Hepatocyte (in vitro differentiated cells): ENCODE data around the gene COL21A1. TPM values are rescaled to one million over a fixed set of nuclear protein-coding genes. Genes with fewer than 3 reads are reported as not detected.

Experiments
- DNase-seq: peaks from one replicate; pipeline ENCODE4 v3.0.0-alpha.2; 2016; ENCODE audit warnings: low spot score
- H2AFZ ChIP-seq: fragments of 200-600 bp; sonication (generic); 2 replicates; pipeline ENCODE4 v1.6.0; 2016; ENCODE audit warnings: antibody characterized with exemption, mild to moderate bottlenecking
- H3K27ac ChIP-seq: fragments of 200-600 bp; sonication (generic); 2 replicates; pipeline ENCODE4 v1.5.1; 2016; ENCODE audit warnings: mild to moderate bottlenecking
- H3K27me3 ChIP-seq: fragments of 200-600 bp; sonication (generic); 2 replicates; pipeline ENCODE4 v1.6.1; 2016
- H3K36me3 ChIP-seq: fragments of 200-600 bp; sonication (generic); replicated peaks from 2 replicates; pipeline ENCODE4 v1.5.1; 2016; ENCODE audit warnings: low read depth; ENCODE audit not compliant: insufficient read depth
- H3K4me1 ChIP-seq: fragments of 200-600 bp; sonication (generic); 2 replicates; pipeline ENCODE4 v1.5.1; 2016; ENCODE audit warnings: mild to moderate bottlenecking, moderate library complexity; ENCODE audit not compliant: insufficient read depth
- H3K4me2 ChIP-seq: fragments of 200-600 bp; sonication (generic); 2 replicates; pipeline ENCODE4 v1.6.0; 2016
- H3K4me3 ChIP-seq: fragments of 200-600 bp; sonication (generic); 2 replicates; pipeline ENCODE4 v1.5.1; 2016; ENCODE audit warnings: mild to moderate bottlenecking
- H3K79me2 ChIP-seq: fragments of 200-600 bp; sonication (generic); 2 replicates; pipeline ENCODE4 v1.6.0; 2017; ENCODE audit warnings: mild to moderate bottlenecking
- H3K9me2 ChIP-seq: fragments of 200-600 bp; sonication (generic); replicated peaks from 2 replicates; pipeline ENCODE4 v1.6.0; 2017; ENCODE audit warnings: mild to moderate bottlenecking; ENCODE audit not compliant: insufficient read depth
- H3K9me3 ChIP-seq: fragments of 200-600 bp; sonication (generic); 2 replicates; pipeline ENCODE4 v1.5.1; 2016; ENCODE audit warnings: low read depth, mild to moderate bottlenecking
- H4K20me1 ChIP-seq: fragments of 200-600 bp; sonication (generic); 2 replicates; pipeline ENCODE4 v1.6.0; 2016; ENCODE audit warnings: mild to moderate bottlenecking; ENCODE audit not compliant: insufficient read depth, poor library complexity, severe bottlenecking
- EZH2 ChIP-seq: fragments of 200-600 bp; sonication (generic); IDR thresholded peaks from 2 replicates; pipeline ENCODE4 v1.6.1; 2016; ENCODE audit warnings: antibody characterized with exemption, mild to moderate bottlenecking, borderline replicate concordance
- EZH2phosphoT487 ChIP-seq: fragments of 200-600 bp; sonication (generic); IDR thresholded peaks from one replicate; pipeline ENCODE4 v1.6.1; 2018; ENCODE audit warnings: antibody characterized with exemption, mild to moderate bottlenecking, low read depth, moderate library complexity; ENCODE audit not compliant: unreplicated experiment, severe bottlenecking
- WGBS: methylation state at CpG from one replicate; pipeline ENCODE4 v1.1.6; 2016; ENCODE audit warnings: low lambda C conversion rate; ENCODE audit errors: missing lambda C conversion rate; 5-methylcytosine and 5-hydroxymethylcytosine counted together
- polyA plus RNA-seq: library from polyadenylated mRNA; unstranded; fragments of >200 nt; fragmentation: Nextera tagmentation; extraction: Ambion mirVana; gene quantifications from 2 replicates; pipeline ENCODE4 v1.2.1, GENCODE V29; 2016
- total RNA-seq: library from RNA; depleted of rRNA; stranded (reverse); fragments of >200 nt; gene quantifications from 2 replicates; pipeline ENCODE4 v1.2.3, GENCODE V29; 2014
- TF ChIP-seq, protein P1 (sequence below): fragments of 200-600 bp; sonication (generic); IDR thresholded peaks from 2 replicates; pipeline ENCODE4 v1.5.1; 2016; ENCODE audit warnings: antibody characterized with exemption, mild to moderate bottlenecking; ENCODE audit not compliant: poor library complexity

COL21A1 gene
- total and polyA plus RNA-seq, 2 experiments from 2014 or later: 36.2 to 44.7 TPM

DNA sequence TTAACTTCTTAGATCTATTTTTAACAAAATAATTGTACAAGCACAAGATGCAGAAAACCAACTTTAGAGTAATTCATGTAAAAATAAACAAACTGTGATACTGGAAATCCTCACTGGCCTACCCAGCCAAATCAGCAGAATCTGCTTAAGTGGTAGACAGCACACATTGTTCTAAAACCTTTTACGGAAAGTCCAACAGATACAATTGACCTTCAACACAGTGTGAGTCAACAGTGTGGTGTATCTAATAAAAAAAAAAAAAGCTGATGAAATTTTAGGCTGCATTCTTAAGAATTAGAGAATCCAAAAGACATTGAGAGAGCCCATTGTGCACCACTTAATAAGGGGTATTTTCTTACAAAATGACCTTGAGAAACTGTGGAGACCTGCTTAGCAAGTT, 174.5 kb downstream of the COL21A1 start:
- H3K4me2 ChIP-seq: no peak overlapping the region

DNA sequence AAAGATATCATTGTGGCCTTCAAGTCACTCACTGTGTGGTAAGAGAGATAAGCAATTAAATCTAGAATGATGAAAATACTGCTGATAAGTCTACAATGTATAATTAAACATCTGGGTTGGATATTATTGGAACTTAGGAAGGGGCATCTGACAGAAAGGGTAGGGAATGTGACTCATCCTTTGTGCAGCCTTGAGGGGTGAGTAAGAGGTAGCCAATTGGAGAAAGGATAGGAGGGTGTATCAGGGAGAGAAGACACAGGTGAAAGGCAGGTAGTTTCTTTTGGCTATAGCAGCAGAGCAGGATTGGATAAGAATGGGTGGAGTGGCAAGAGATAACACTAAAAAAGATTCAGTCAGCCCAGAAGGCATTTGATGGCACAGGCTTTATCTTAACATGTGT, 182.0 kb downstream of the COL21A1 start:
- H3K27ac ChIP-seq: no peak overlapping the region
- H3K36me3 ChIP-seq: no peaks in the 10 kb centered on the region
- no peaks in the 10 kb centered on the region for H3K4me1 ChIP-seq
- H3K4me2 ChIP-seq: no peak overlapping the region
- H3K79me2 ChIP-seq: no peaks in the 10 kb centered on the region
- DNase-seq: no peak
- H3K4me3 ChIP-seq: no peak overlapping the region
- H3K27me3 ChIP-seq: no peaks in the 10 kb centered on the region
- no peaks in the 10 kb centered on the region for H3K9me2 ChIP-seq
- H4K20me1 ChIP-seq: no peaks in the 10 kb centered on the region
- TF ChIP-seq, protein P1, sequence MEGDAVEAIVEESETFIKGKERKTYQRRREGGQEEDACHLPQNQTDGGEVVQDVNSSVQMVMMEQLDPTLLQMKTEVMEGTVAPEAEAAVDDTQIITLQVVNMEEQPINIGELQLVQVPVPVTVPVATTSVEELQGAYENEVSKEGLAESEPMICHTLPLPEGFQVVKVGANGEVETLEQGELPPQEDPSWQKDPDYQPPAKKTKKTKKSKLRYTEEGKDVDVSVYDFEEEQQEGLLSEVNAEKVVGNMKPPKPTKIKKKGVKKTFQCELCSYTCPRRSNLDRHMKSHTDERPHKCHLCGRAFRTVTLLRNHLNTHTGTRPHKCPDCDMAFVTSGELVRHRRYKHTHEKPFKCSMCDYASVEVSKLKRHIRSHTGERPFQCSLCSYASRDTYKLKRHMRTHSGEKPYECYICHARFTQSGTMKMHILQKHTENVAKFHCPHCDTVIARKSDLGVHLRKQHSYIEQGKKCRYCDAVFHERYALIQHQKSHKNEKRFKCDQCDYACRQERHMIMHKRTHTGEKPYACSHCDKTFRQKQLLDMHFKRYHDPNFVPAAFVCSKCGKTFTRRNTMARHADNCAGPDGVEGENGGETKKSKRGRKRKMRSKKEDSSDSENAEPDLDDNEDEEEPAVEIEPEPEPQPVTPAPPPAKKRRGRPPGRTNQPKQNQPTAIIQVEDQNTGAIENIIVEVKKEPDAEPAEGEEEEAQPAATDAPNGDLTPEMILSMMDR: no peak
- no peak for TF ChIP-seq EZH2phosphoT487
- TF ChIP-seq EZH2: no peak
- no peaks in the 10 kb centered on the region for H3K9me3 ChIP-seq
- H2AFZ ChIP-seq: no peak overlapping the region

More for the DNA sequence above, 174.5 kb downstream of the COL21A1 start:
- Histone ChIP-seq H2AFZ (no peak overlapping the region), H3K9me3 (no peaks in the 10 kb centered on the region), H3K36me3 (no peaks in the 10 kb centered on the region), H3K79me2 (no peaks in the 10 kb centered on the region), H3K4me1 (no peaks in the 10 kb centered on the region), H3K27me3 (no peaks in the 10 kb centered on the region), H4K20me1 (no peaks in the 10 kb centered on the region), H3K9me2 (no peaks in the 10 kb centered on the region), H3K27ac (no peak overlapping the region), H3K4me3 (no peak overlapping the region)
- no peak for DNase-seq
- 50% methylated on average over 1 of the region's 1 CpG for WGBS
- TF ChIP-seq, protein P1: no peak
- no peak for TF ChIP-seq EZH2phosphoT487
- no peak for TF ChIP-seq EZH2

DNA sequence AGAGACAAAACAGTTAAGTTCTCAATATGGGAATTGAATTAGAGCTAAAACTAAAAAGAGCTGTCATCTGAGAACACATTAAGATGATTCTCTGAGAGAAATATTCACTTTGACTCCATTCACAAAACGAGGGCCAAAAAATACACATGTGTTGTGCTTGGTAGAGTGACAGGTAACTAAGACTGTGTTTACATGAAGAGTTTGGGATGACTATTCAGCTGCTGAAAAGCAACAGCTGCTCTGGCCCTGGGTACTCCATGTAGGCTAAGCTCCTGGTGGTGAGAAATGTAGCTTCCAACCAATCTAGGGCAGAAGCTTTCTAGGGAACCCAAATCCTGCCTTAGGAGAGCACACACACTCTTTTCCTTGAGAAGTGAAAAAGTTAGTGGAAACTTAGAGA, 184.5 kb downstream of the COL21A1 start:
- WGBS: 60% methylated on average over 1 of the region's 1 CpG
- no peaks in the 10 kb centered on the region for H3K9me2 ChIP-seq
- no peak overlapping the region for H3K4me3 ChIP-seq
- no peaks in the 10 kb centered on the region for H3K36me3 ChIP-seq
- H4K20me1 ChIP-seq: no peaks in the 10 kb centered on the region
- H2AFZ ChIP-seq: no peak overlapping the region
- no peak overlapping the region for H3K4me2 ChIP-seq
- DNase-seq: no peak
- TF ChIP-seq, protein P1: no peak
- no peak for TF ChIP-seq EZH2
- no peak for TF ChIP-seq EZH2phosphoT487
- no peaks in the 10 kb centered on the region for H3K27me3 ChIP-seq
- no peaks in the 10 kb centered on the region for H3K9me3 ChIP-seq
- no peaks in the 10 kb centered on the region for H3K79me2 ChIP-seq
- H3K4me1 ChIP-seq: no peaks in the 10 kb centered on the region
- H3K27ac ChIP-seq: no peak overlapping the region

DNA sequence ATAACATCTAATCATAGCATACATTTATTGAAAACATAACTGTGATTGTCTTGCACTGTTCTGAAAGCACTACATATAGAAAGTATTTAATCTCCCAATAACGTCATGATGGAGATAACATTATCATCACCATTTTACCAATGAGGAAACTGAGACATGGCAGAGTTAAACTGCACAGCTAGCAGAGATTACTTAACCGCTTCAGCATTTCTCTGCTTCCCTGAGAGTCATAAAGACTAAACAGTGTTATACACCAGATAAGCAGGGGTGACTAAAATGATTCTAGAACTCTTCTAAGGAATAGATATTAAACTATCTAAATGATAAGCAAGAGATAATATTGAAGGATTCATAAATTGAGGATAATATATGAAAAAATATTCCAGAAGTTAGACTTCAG, 188.7 kb downstream of the COL21A1 start:
- H3K4me1 ChIP-seq: no peaks in the 10 kb centered on the region
- no peak for DNase-seq
- no peak overlapping the region for H3K27ac ChIP-seq
- no peaks in the 10 kb centered on the region for H3K9me3 ChIP-seq
- no peak overlapping the region for H3K4me3 ChIP-seq
- H3K4me2 ChIP-seq: no peak overlapping the region
- H3K79me2 ChIP-seq: no peaks in the 10 kb centered on the region
- no peak for TF ChIP-seq EZH2phosphoT487
- no peak for TF ChIP-seq EZH2
- TF ChIP-seq, protein P1: no peak
- 62% methylated on average over 2 of the region's 2 CpGs for WGBS
- no peaks in the 10 kb centered on the region for H4K20me1 ChIP-seq
- H3K9me2 ChIP-seq: no peaks in the 10 kb centered on the region
- no peaks in the 10 kb centered on the region for H3K27me3 ChIP-seq
- no peaks in the 10 kb centered on the region for H3K36me3 ChIP-seq
- H2AFZ ChIP-seq: no peak overlapping the region
